Measurements from ENCODE around the gene SNRNP48.

SNRNP48 gene

GRCh38 chr6:7649037-7649810 is 59.2 kb downstream of the SNRNP48 start:
- DNase-seq (ENCODE audit: low read depth), result peak; percentile 15
- H3K4me3 ChIP-seq (ENCODE audit: low read depth, low read length), result no peak overlapping the region
- TF ChIP-seq CTCF (IDR thresholded peaks at IDR 0.05; ENCODE audit: low read depth, low read length, missing control alignments), result no peak

- TF ChIP-seq CTCF (IDR thresholded peaks at IDR 0.05; ENCODE audit: low read depth, low read length, missing control alignments), result no peak
- DNase-seq (ENCODE audit: low read depth), result no peak
- H3K4me3 ChIP-seq (ENCODE audit: low read depth, low read length), result no peak overlapping the region
These were observed 60.9 kb downstream of the SNRNP48 start for GRCh38 chr6:7650878-7651277.

DNA sequence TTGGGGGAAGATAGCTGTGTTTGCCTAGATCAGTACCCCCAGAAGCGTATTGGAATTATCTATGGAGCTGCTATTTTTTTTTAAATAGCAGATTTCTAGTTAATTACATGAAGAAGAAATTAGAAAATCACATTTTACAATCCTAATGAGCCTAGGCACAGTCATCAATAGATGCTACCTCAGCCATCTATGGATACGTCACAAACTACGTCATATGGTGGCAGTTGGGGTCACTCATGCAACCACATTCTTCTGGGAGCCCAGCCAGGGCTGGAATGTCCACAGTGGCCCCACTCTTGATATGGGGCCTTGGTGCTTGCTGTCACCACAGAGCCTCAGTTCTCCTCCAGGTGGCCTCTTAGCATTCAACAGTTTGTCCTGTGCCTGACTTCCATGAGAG is 63.0 kb downstream of the SNRNP48 start:
- no peak for DNase-seq (ENCODE audit: low read depth)
- no peak for TF ChIP-seq CTCF (IDR thresholded peaks at IDR 0.05; ENCODE audit: low read depth, low read length, missing control alignments)
- no peak overlapping the region for H3K4me3 ChIP-seq (ENCODE audit: low read depth, low read length)

DNA sequence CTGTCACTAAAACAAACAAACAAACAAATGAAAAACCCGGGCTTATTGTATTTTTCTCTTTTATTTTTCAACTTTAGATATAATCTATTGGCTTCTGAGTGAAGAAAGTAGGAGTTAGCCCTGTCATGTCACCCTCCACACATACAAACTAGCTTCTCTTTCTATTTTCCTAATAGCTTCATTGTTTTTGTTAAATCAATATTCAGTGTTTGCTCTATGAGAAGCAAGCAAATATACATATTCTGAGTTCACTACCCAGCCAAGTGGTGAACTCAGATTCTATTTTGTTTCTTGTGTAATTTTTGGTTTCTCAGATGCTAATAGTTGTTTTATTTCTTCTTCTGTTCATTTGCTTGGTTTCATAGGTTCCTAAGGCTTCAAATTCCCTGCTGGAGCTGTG is 66.4 kb downstream of the SNRNP48 start:
- no peak for DNase-seq (ENCODE audit: low read depth)
- no peak overlapping the region for H3K4me3 ChIP-seq (ENCODE audit: low read depth, low read length)
- TF ChIP-seq CTCF (IDR thresholded peaks at IDR 0.05; ENCODE audit: low read depth, low read length, missing control alignments), result no peak

DNA sequence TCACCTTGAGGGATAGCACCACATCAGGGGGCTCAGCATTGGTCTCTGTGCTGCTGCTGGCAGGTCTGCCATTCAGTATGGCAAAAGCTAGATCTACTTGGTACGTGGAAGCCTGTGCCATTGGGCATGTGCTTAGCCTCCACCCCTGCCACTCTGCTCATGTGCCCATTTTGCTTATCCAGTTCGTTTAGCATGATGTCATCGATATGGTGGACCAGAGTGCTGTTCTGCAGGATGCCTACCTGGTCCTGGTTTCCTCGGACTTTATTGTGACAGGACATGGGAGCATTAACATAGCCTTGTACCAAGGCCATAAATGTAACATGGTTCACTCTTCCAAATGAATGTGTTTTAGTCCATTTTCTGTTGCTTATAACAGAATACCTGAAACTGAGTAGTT is 68.5 kb downstream of the SNRNP48 start:
- TF ChIP-seq CTCF (IDR thresholded peaks at IDR 0.05; ENCODE audit: low read depth, low read length, missing control alignments), result no peak
- DNase-seq (ENCODE audit: low read depth), result no peak

DNA sequence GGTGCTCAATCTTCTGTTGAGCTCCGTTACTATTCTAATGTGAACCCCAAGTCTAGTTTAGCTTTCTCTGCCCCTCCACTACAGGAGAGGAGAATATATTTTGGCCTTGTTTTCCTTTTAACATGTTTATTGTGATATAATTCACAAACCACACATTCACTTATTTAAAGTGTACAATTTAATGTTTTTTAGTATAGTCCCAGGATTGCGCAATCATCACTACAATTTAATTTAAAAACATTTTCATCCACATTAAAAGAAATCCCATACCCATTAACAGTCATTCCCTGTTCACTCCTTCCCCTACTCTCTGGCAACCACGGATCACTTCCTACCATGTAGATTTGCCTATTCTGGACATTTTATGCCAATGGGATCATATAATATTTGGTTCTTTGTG is 71.4 kb downstream of the SNRNP48 start:
- DNase-seq (ENCODE audit: low read depth), result no peak
- TF ChIP-seq CTCF (IDR thresholded peaks at IDR 0.05; ENCODE audit: low read depth, low read length, missing control alignments), result no peak
- no peak overlapping the region for H3K4me3 ChIP-seq (ENCODE audit: low read depth, low read length)

More for the DNA sequence above, 68.5 kb downstream of the SNRNP48 start:
- H3K4me3 ChIP-seq (ENCODE audit: low read depth, low read length), result no peak overlapping the region

All from GM12864 (cell line).